Neural cell (in vitro differentiated cells): ENCODE data around the gene ZNF775. TPM values are rescaled to one million over a fixed set of nuclear protein-coding genes. Genes with fewer than 3 reads are reported as not detected.

Experiments used
- H2AFZ ChIP-seq: fragments of 200-600, 300-800 bp; sonication (generic), shearing (Covaris generic); 2 replicates; pipeline ENCODE4 v1.6.0; 2014; ENCODE audit warnings: low read depth, mild to moderate bottlenecking, antibody characterized with exemption, low read length, moderate library complexity
- H3F3A ChIP-seq: fragments of 200-600 bp; shearing (Covaris generic); 2 replicates; pipeline ENCODE4 v1.6.1; 2016; ENCODE audit warnings: mild to moderate bottlenecking, moderate library complexity, mixed read lengths, antibody characterized with exemption, low read length; ENCODE audit not compliant: insufficient read depth, poor library complexity, severe bottlenecking
- H3K27ac ChIP-seq: fragments of 200-600, 300-800 bp; sonication (generic), shearing (Covaris generic); 2 replicates; pipeline ENCODE4 v1.5.1; 2014; ENCODE audit warnings: mild to moderate bottlenecking, low read length, moderate library complexity
- H3K27me3 ChIP-seq: fragments of 300-800, 200-600 bp; sonication (generic), shearing (Covaris generic); 2 replicates; pipeline ENCODE4 v1.6.0; 2014; ENCODE audit warnings: mild to moderate bottlenecking, low read depth, low read length, moderate library complexity; ENCODE audit not compliant: insufficient read depth
- H3K36me3 ChIP-seq: fragments of 300-800, 200-600 bp; sonication (generic), shearing (Covaris generic); 2 replicates; pipeline ENCODE4 v1.5.1; 2014; ENCODE audit warnings: mild to moderate bottlenecking, antibody characterized with exemption, low read length, moderate library complexity; ENCODE audit not compliant: insufficient read depth
- H3K4me2 ChIP-seq: fragments of 300-800, 200-600 bp; sonication (generic), shearing (Covaris generic); 2 replicates; pipeline ENCODE4 v1.6.0; 2014; ENCODE audit warnings: mild to moderate bottlenecking, low read length
- H3K4me3 ChIP-seq: fragments of 300-800, 200-600 bp; sonication (generic), shearing (Covaris generic); 2 replicates; pipeline ENCODE4 v1.5.1; 2014; ENCODE audit warnings: mild to moderate bottlenecking, low read length, moderate library complexity
- H3K79me2 ChIP-seq: fragments of 200-600 bp; shearing (Covaris generic); replicated peaks from 2 replicates; pipeline ENCODE4 v1.6.0; 2014; ENCODE audit warnings: mild to moderate bottlenecking, low read length, moderate library complexity; ENCODE audit not compliant: insufficient read depth
- H3K9ac ChIP-seq: fragments of 300-800, 200-600 bp; sonication (generic), shearing (Covaris generic); 2 replicates; pipeline ENCODE4 v1.6.1; 2016; ENCODE audit warnings: mild to moderate bottlenecking, low read length, mixed read lengths
- H3K9me2 ChIP-seq: fragments of 200-600 bp; shearing (Covaris generic); 2 replicates; pipeline ENCODE4 v1.6.1; 2016; ENCODE audit warnings: mild to moderate bottlenecking, low read length, mixed read lengths; ENCODE audit not compliant: insufficient read depth
- H3K9me3 ChIP-seq: fragments of 200-600, 300-800 bp; sonication (generic), shearing (Covaris generic); 2 replicates; pipeline ENCODE4 v1.6.1; 2016; ENCODE audit warnings: mild to moderate bottlenecking, mixed run types, low read length, moderate library complexity, mixed read lengths
- H4K20me1 ChIP-seq: fragments of 200-600 bp; shearing (Covaris generic); 2 replicates; pipeline ENCODE4 v1.6.1; 2016; ENCODE audit warnings: mild to moderate bottlenecking, mixed run types; ENCODE audit not compliant: insufficient read depth
- EP300 ChIP-seq: fragments of 450-650 bp; conservative IDR thresholded peaks from 2 replicates; pipeline ENCODE4 v1.6.1; 2014; ENCODE audit warnings: antibody characterized with exemption, mild to moderate bottlenecking, moderate library complexity; ENCODE audit not compliant: poor library complexity, severe bottlenecking
- EZH2 ChIP-seq: fragments of 200-600, 300-800 bp; shearing (Covaris generic), sonication (generic); IDR thresholded peaks from 2 replicates; pipeline ENCODE4 v1.6.1; 2014; ENCODE audit warnings: antibody characterized with exemption, low read length, borderline replicate concordance, mild to moderate bottlenecking; ENCODE audit not compliant: insufficient read depth, poor library complexity, severe bottlenecking
- MXI1 ChIP-seq: fragments of 450-650 bp; conservative IDR thresholded peaks from 2 replicates; pipeline ENCODE4 v1.6.1; 2014; ENCODE audit warnings: antibody characterized with exemption, mild to moderate bottlenecking; ENCODE audit not compliant: poor library complexity, severe bottlenecking
- POLR2AphosphoS5 ChIP-seq: IDR thresholded peaks from 2 replicates; pipeline ENCODE4 v1.6.1; 2012
- RAD21 ChIP-seq: fragments of 450-650 bp; conservative IDR thresholded peaks from 2 replicates; pipeline ENCODE4 v1.6.1; 2014; ENCODE audit warnings: antibody characterized with exemption, mild to moderate bottlenecking, moderate library complexity
- REST ChIP-seq: IDR thresholded peaks from 2 replicates; pipeline ENCODE4 v1.6.1; 2012; ENCODE audit warnings: borderline replicate concordance
- SMC3 ChIP-seq: fragments of 450-650 bp; conservative IDR thresholded peaks from 2 replicates; pipeline ENCODE4 v1.6.1; 2014; ENCODE audit warnings: antibody characterized with exemption, mild to moderate bottlenecking, moderate library complexity; ENCODE audit not compliant: poor library complexity
- TAF1 ChIP-seq: IDR thresholded peaks from 2 replicates; pipeline ENCODE4 v1.6.1; 2012; ENCODE audit warnings: low read depth
- polyA plus RNA-seq: library from polyadenylated mRNA; depleted of rRNA; stranded (reverse); fragments of >200 nt; gene quantifications from 2 replicates; pipeline ENCODE4 v1.2.3, GENCODE V29; 2014
- TF ChIP-seq, protein P1 (sequence below): fragments of 450-650 bp; IDR thresholded peaks from 2 replicates; pipeline ENCODE4 v1.5.1; 2014; ENCODE audit warnings: antibody characterized with exemption, mild to moderate bottlenecking, moderate library complexity; ENCODE audit not compliant: poor library complexity, severe bottlenecking

Gene ZNF775
- polyA plus RNA-seq, 1 donor from 2014 or later, result 16.8 TPM

GRCh38 chr7:150390205-150390604 lies 11.1 kb downstream of the ZNF775 start:
- no peak overlapping the region for H3K27ac ChIP-seq
- no peak overlapping the region for H3K4me3 ChIP-seq
- H4K20me1 ChIP-seq, result no peaks in the 10 kb centered on the region
- H3K36me3 ChIP-seq, result peaks cover 9% of the 10 kb centered on the region
- peaks cover 14% of the 10 kb centered on the region for H3K79me2 ChIP-seq
- H3K9me3 ChIP-seq, result no peaks in the 10 kb centered on the region
- no peak overlapping the region for H3K9ac ChIP-seq
- no peaks in the 10 kb centered on the region for H3F3A ChIP-seq
- H3K4me2 ChIP-seq, result no peak overlapping the region
- no peaks in the 10 kb centered on the region for H3K9me2 ChIP-seq
- no peaks in the 10 kb centered on the region for H3K27me3 ChIP-seq
- no peak overlapping the region for H2AFZ ChIP-seq
- TF ChIP-seq EP300, result no peak
- TF ChIP-seq SMC3, result no peak
- no peak for TF ChIP-seq REST
- no peak for TF ChIP-seq RAD21
- TF ChIP-seq EZH2, result no peak
- TF ChIP-seq MXI1, result no peak
- TF ChIP-seq POLR2AphosphoS5, result no peak
- no peak for TF ChIP-seq TAF1
- TF ChIP-seq, protein P1, sequence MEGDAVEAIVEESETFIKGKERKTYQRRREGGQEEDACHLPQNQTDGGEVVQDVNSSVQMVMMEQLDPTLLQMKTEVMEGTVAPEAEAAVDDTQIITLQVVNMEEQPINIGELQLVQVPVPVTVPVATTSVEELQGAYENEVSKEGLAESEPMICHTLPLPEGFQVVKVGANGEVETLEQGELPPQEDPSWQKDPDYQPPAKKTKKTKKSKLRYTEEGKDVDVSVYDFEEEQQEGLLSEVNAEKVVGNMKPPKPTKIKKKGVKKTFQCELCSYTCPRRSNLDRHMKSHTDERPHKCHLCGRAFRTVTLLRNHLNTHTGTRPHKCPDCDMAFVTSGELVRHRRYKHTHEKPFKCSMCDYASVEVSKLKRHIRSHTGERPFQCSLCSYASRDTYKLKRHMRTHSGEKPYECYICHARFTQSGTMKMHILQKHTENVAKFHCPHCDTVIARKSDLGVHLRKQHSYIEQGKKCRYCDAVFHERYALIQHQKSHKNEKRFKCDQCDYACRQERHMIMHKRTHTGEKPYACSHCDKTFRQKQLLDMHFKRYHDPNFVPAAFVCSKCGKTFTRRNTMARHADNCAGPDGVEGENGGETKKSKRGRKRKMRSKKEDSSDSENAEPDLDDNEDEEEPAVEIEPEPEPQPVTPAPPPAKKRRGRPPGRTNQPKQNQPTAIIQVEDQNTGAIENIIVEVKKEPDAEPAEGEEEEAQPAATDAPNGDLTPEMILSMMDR, result no peak

- Histone ChIP-seq H4K20me1 (no peaks in the 10 kb centered on the region), H3K4me2 (no peak overlapping the region), H2AFZ (no peak overlapping the region), H3K9me3 (no peaks in the 10 kb centered on the region), H3K79me2 (peaks cover 16% of the 10 kb centered on the region), H3F3A (no peaks in the 10 kb centered on the region), H3K9me2 (no peaks in the 10 kb centered on the region), H3K36me3 (peaks cover 9% of the 10 kb centered on the region), H3K27me3 (no peaks in the 10 kb centered on the region), H3K27ac (no peak overlapping the region), H3K4me3 (no peak overlapping the region), H3K9ac (no peak overlapping the region)
- TF ChIP-seq SMC3, result no peak
- TF ChIP-seq, protein P1, result no peak
- no peak for TF ChIP-seq REST
- no peak for TF ChIP-seq TAF1
- TF ChIP-seq EZH2, result no peak
- no peak for TF ChIP-seq EP300
- no peak for TF ChIP-seq MXI1
- TF ChIP-seq POLR2AphosphoS5, result no peak
- TF ChIP-seq RAD21, result no peak
Measured at GRCh38 chr7:150393325-150393724, 14.2 kb downstream of the ZNF775 start.
